ENCODE measurements around the gene PPIG.
"Not testable (repeated sequence)": the region's sequence is repeated elsewhere in the genome, so short reads cannot be mapped to it uniquely, and the experiment has no call there.

PPIG gene

DNA sequence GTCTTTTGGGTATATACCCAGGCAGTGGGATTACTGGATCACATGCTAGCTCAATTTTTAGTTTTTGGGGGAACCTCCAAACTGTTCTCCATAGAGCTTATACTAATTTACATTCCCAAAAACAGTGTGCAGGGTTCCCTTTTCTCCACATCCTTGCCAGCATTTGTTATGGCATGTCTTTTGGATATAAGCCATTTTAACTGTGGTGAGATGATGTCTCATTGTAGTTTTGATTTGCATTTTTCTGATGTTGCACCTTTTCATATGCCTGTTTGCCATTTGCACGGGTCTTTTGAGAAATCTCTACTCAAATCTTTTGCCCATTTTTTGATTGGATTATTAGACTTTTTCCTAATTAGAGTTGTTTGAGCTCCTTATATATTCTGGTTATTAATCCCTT lies 18.5 kb upstream of the PPIG start:
- H3K4me3 ChIP-seq (replicated peaks; ENCODE audit: low read depth, low read length), result no peak overlapping the region
- TF ChIP-seq, protein P1, sequence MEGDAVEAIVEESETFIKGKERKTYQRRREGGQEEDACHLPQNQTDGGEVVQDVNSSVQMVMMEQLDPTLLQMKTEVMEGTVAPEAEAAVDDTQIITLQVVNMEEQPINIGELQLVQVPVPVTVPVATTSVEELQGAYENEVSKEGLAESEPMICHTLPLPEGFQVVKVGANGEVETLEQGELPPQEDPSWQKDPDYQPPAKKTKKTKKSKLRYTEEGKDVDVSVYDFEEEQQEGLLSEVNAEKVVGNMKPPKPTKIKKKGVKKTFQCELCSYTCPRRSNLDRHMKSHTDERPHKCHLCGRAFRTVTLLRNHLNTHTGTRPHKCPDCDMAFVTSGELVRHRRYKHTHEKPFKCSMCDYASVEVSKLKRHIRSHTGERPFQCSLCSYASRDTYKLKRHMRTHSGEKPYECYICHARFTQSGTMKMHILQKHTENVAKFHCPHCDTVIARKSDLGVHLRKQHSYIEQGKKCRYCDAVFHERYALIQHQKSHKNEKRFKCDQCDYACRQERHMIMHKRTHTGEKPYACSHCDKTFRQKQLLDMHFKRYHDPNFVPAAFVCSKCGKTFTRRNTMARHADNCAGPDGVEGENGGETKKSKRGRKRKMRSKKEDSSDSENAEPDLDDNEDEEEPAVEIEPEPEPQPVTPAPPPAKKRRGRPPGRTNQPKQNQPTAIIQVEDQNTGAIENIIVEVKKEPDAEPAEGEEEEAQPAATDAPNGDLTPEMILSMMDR (IDR thresholded peaks at IDR 0.05; ENCODE audit: low read length, missing control alignments), result no peak
- DNase-seq (ENCODE audit: low read depth), result no peak

DNA sequence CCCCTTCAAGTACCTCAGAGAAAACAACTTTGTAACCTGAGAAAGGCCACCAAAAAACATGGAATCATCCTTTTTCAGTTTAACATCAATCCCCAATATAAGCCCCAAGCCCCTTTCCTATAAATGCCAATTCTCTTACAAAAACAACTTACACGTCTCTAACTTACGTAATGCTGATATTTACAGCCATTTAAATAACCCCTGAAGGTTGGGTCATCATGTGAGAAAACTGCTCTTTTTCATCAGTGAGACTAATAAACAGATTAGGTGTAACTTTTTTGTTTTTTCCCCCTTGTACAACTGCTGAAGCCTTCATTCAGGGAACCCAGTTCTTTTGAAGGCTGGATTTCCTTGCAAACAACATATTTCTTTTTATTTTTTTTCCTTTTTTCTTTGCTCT lies 14.2 kb upstream of the PPIG start:
- H3K4me3 ChIP-seq (replicated peaks; ENCODE audit: low read depth, low read length), result no peak overlapping the region
- no peak for DNase-seq (ENCODE audit: low read depth)
- TF ChIP-seq, protein P1 (IDR thresholded peaks at IDR 0.05; ENCODE audit: low read length, missing control alignments), result no peak

DNA sequence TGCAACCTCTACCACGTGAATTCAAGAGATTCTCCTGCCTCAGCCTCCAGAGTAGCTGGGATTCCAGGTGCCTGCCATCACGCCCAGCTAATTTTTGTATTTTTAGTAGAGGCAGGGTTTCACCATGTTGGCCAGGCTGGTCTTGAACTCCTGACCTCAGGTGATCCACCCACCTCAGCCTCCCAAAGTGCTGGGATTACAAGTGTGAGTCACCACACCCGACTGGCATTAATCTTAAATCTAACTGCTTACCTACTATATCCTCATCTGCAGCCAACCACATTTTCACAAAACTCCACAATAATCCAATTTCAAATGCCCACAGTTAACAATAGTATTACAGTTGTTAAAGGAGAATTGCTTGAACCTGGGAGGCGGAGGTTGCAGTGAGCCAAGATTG lies 13.4 kb upstream of the PPIG start:
- H3K4me3 ChIP-seq (replicated peaks; ENCODE audit: low read depth, low read length); DNase-seq (ENCODE audit: low read depth): not testable (repeated sequence)

DNA sequence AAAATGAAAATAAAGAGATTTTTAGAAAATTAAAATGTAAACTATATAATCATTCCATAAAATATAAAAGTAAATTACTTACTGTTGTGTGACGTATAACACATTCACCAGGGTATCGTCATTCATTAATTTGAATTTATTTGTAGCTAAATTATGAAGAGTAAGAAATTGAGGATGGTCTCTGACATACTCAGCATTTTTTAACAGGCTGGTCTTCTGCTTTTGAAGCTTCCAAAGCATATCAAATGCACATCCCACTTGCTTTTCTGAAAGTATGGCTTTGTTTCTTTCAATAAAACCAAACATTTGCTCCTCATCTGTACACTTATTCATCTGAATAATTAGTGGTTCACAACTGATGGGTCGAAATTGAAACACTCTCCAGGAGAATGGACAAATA lies 12.6 kb upstream of the PPIG start:
- TF ChIP-seq, protein P1 (IDR thresholded peaks at IDR 0.05; ENCODE audit: low read length, missing control alignments), result no peak
- no peak overlapping the region for H3K4me3 ChIP-seq (replicated peaks; ENCODE audit: low read depth, low read length)

DNA sequence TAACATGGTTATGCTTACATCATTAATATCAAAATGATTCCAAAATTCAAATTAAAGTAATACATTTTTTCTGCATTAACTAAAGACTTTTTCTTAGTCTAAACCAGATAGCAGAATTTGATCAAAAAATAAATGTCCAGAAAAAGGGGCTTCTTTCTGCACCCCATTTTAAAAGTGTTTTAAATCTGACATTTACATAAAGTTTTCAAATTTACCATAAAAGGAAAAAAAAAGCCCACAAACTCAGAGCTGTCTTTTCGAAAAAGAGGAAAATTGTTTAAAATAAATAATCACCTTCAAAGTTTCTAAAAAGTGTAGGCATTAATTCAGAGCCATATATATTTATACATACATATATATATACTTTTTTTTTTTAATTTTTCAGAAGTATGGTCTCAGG lies 12.0 kb upstream of the PPIG start:
- H3K4me3 ChIP-seq (replicated peaks; ENCODE audit: low read depth, low read length), result no peak overlapping the region
- DNase-seq (ENCODE audit: low read depth), result no peak
- TF ChIP-seq, protein P1 (IDR thresholded peaks at IDR 0.05; ENCODE audit: low read length, missing control alignments), result no peak

More for the DNA sequence above, 12.6 kb upstream of the PPIG start:
- no peak for DNase-seq (ENCODE audit: low read depth)

DNA sequence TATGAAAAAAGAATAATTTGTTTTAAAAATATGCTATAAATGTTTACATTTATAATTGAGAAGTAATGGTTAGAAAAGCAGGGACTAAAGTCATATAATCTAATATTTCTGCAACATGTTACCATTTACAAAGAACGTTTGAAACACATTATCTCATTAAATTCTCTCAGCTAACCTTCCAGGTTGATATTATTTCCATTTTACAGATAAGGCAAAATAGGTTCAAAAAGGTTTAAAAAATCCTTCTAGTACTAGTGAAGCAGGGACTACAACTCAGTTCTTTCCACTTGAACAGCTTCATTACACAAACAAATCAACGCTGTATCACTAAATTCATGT lies 11.4 kb upstream of the PPIG start:
- DNase-seq (ENCODE audit: low read depth), result no peak
- peak overlapping the region; percentile 67 for H3K4me3 ChIP-seq (replicated peaks; ENCODE audit: low read depth, low read length)
- TF ChIP-seq, protein P1 (IDR thresholded peaks at IDR 0.05; ENCODE audit: low read length, missing control alignments), result no peak

DNA sequence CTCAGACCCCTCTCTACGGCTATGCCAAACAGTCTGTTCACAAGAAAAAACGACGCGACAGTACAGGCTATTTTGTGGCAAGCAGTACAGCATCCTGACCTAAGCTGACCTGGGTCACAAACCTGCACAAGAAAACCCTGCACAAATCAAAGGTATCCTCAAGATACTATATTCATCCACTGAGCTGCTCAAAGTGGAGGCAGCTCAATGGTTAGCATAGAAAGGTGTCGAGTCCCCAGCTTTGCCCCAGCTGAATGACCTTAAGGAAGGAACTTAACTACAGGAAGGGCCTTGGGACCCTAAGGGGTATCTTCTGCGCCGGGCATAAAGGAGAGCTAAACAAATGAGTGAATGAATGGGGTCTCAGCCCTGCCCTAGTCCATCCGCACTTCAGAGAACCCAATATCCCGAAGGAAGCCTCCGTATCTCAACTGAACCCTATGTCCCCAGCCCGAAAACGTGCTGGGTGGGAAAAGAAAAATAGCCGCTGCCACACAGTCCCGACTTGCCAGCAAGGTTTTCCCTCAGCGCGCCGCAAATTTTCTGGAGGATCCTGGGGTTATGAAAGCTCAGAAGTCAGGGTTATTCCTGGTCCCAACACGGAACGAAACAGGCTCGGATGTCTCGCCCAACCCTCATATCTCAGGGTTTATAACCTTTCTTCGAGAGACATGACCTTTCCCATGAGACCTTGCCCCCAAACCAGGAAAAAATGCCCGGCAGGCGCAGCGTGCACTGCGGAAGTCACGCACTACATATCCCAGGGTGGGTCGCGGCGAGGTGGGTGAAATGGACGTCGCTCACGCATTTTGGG lies 10.8 kb upstream of the PPIG start, which contains the start of gene FASTKD1:
TSS of gene FASTKD1 (minus strand) at position 706 of the 814 bp plus-strand sequence. CDS start 1,836 bp downstream, outside the sequence.
- TF ChIP-seq, protein P1 (IDR thresholded peaks at IDR 0.05; ENCODE audit: low read length, missing control alignments), result no peak
- peak within 1 kb of the TSS; percentile 67 for H3K4me3 ChIP-seq (replicated peaks; ENCODE audit: low read depth, low read length)
- peak; percentile 89 for DNase-seq (ENCODE audit: low read depth)
